H1 (cell line): ENCODE data around the gene AGER. TPM values are rescaled to one million over a fixed set of nuclear protein-coding genes. Genes with fewer than 3 reads are reported as not detected.

Experiments
- CTCF ChIA-PET: fragments of 300-600 bp; sonication (Branson Sonifier 250); formaldehyde crosslinking; loops from one replicate; lab custom pipeline; 2021; ENCODE audit not compliant: partially characterized antibody; lab: Charles Lee
- POLR2A ChIA-PET: fragments of 300-600 bp; sonication (Branson Sonifier 250); formaldehyde crosslinking; loops from one replicate; lab custom pipeline; 2021; ENCODE audit warnings: inconsistent platforms; ENCODE audit not compliant: partially characterized antibody; lab: Charles Lee
- DNase-seq, 2 experiments: peaks; one replicate each; pipeline versions ENCODE4 v3.0.0 to v3.0.0-alpha.2; 2010 to 2022; ENCODE audit warnings: low spot score in 2 of 2, low read depth in 1 of 2, mixed read lengths in 1 of 2
- FAIRE-seq: peaks from 2 replicates; lab custom pipeline; 2011; peaks lifted over from hg19 to GRCh38; lab: Jason Lieb, UNC
- H2AFZ ChIP-seq: 2 replicates; pipeline ENCODE4 v1.8.1; 2012; ENCODE audit warnings: low read length, inconsistent platforms
- H2AK5ac ChIP-seq: 2 replicates; pipeline ENCODE4 v1.6.1; 2013; ENCODE audit warnings: low read depth, low read length
- H2BK120ac ChIP-seq: replicated peaks from 2 replicates; pipeline ENCODE3; 2013; ENCODE audit warnings: low read depth, low read length, inconsistent platforms
- H2BK12ac ChIP-seq: 2 replicates; pipeline ENCODE4 v1.6.1; 2013; ENCODE audit warnings: low read depth, low read length
- H2BK15ac ChIP-seq: 2 replicates; pipeline ENCODE4 v1.6.1; 2013; ENCODE audit warnings: low read length
- H2BK20ac ChIP-seq: 2 replicates; pipeline ENCODE4 v1.6.1; 2013; ENCODE audit warnings: low read length
- H2BK5ac ChIP-seq: 2 replicates; pipeline ENCODE4 v1.6.1; 2013; ENCODE audit warnings: low read depth, low read length
- H3K14ac ChIP-seq: 2 replicates; pipeline ENCODE4 v1.6.1; 2013; ENCODE audit warnings: inconsistent platforms; ENCODE audit not compliant: insufficient read length
- H3K18ac ChIP-seq: 2 replicates; pipeline ENCODE4 v1.6.1; 2013; ENCODE audit warnings: low read length; ENCODE audit errors: extremely low read depth
- H3K23ac ChIP-seq: 2 replicates; pipeline ENCODE4 v1.6.1; 2013; ENCODE audit warnings: inconsistent platforms; ENCODE audit not compliant: insufficient read length
- H3K23me2 ChIP-seq: 2 replicates; pipeline ENCODE4 v1.6.1; 2013; ENCODE audit warnings: low read depth, low read length
- H3K27ac ChIP-seq: 2 replicates; pipeline ENCODE4 v1.6.1; 2011; ENCODE audit warnings: low read depth, low read length, inconsistent platforms
- H3K27me3 ChIP-seq, 4 experiments: replicated peaks in 1 of 4; 1 replicate in 1 of 4; 2 replicates in 3 of 4; pipeline versions ENCODE4 v1.6.1 to v1.8.1; 2011 to 2013; ENCODE audit warnings: low read length in 3 of 4, mild to moderate bottlenecking in 3 of 4, inconsistent platforms in 2 of 4, mixed read lengths in 2 of 4, moderate library complexity in 1 of 4; ENCODE audit not compliant: control insufficient read depth in 3 of 4, insufficient read depth in 3 of 4; ENCODE audit errors: extremely low read depth in 1 of 4
- H3K36me3 ChIP-seq, 4 experiments: 2 replicates each; pipeline versions ENCODE4 v1.6.1 to v1.8.1; 2011 to 2013; ENCODE audit warnings: mild to moderate bottlenecking in 4 of 4, low read length in 3 of 4, moderate library complexity in 2 of 4, control low read depth in 1 of 4, inconsistent platforms in 1 of 4; ENCODE audit not compliant: insufficient read depth in 4 of 4, control insufficient read depth in 2 of 4
- H3K4ac ChIP-seq: replicated peaks from 2 replicates; pipeline ENCODE3; 2013; ENCODE audit warnings: low read length, low read depth, mixed read lengths, inconsistent platforms; ENCODE audit not compliant: insufficient read length
- H3K4me1 ChIP-seq, 4 experiments: replicated peaks in 1 of 4; 1 replicate in 1 of 4; 2 replicates in 3 of 4; pipeline versions ENCODE4 v1.6.1 to v1.8.1; 2011 to 2013; ENCODE audit warnings: low read length in 3 of 4, inconsistent platforms in 2 of 4, mixed read lengths in 1 of 4; ENCODE audit not compliant: insufficient read depth in 4 of 4, control insufficient read depth in 3 of 4
- H3K4me2 ChIP-seq, 2 experiments: 2 replicates each; pipeline versions ENCODE4 v1.6.1 to v1.8.1; 2011 to 2013; ENCODE audit warnings: low read depth in 2 of 2, low read length in 2 of 2, control low read depth in 1 of 2, inconsistent platforms in 1 of 2, mild to moderate bottlenecking in 1 of 2; ENCODE audit not compliant: insufficient read depth in 1 of 2
- H3K4me3 ChIP-seq, 4 experiments: fragments of 200-600, 300-600 bp in 1 of 4; sonication (generic), shearing (Covaris generic), sonication (Bioruptor Twin) in 1 of 4; 2 replicates each; pipeline versions ENCODE4 v1.5.1 to v1.8.1; 2011 to 2016; ENCODE audit warnings: low read length in 4 of 4, low read depth in 3 of 4, control low read depth in 2 of 4, inconsistent platforms in 2 of 4, mild to moderate bottlenecking in 2 of 4, mixed read lengths in 1 of 4, moderate library complexity in 1 of 4; ENCODE audit not compliant: insufficient read depth in 2 of 4; ENCODE audit errors: extremely low read depth in 1 of 4
- H3K56ac ChIP-seq: replicated peaks from 2 replicates; pipeline ENCODE3; 2013; ENCODE audit warnings: low read depth, mild to moderate bottlenecking, mixed read lengths, low read length, inconsistent platforms; ENCODE audit not compliant: insufficient read length
- H3K79me1 ChIP-seq: 2 replicates; pipeline ENCODE4 v1.6.1; 2013; ENCODE audit warnings: low read depth, low read length, control low read depth
- H3K79me2 ChIP-seq, 2 experiments: 2 replicates each; pipeline versions ENCODE4 v1.6.1 to v1.8.1; 2012 to 2013; ENCODE audit warnings: low read length in 2 of 2, mild to moderate bottlenecking in 2 of 2, inconsistent platforms in 1 of 2; ENCODE audit not compliant: insufficient read depth in 2 of 2, control insufficient read depth in 1 of 2
- H3K9ac ChIP-seq, 4 experiments: replicated peaks in 1 of 4; 1 replicate in 1 of 4; 2 replicates in 3 of 4; pipeline versions ENCODE4 v1.6.1 to v1.8.1; 2011 to 2013; ENCODE audit warnings: low read depth in 3 of 4, low read length in 3 of 4, control low read depth in 2 of 4, mild to moderate bottlenecking in 2 of 4, moderate library complexity in 2 of 4, inconsistent platforms in 1 of 4; ENCODE audit errors: extremely low read depth in 1 of 4
- H3K9me3 ChIP-seq, 2 experiments: 2 replicates each; pipeline versions ENCODE4 v1.6.1 to v1.8.1; 2012 to 2013; ENCODE audit warnings: mild to moderate bottlenecking in 2 of 2, moderate library complexity in 2 of 2, control low read depth in 1 of 2, inconsistent platforms in 1 of 2, low read depth in 1 of 2, low read length in 1 of 2, mixed read lengths in 1 of 2; ENCODE audit not compliant: insufficient read depth in 2 of 2
- H4K20me1 ChIP-seq, 2 experiments: replicated peaks in 1 of 2; 2 replicates each; pipeline versions ENCODE3 to v1.8.1; 2011 to 2013; ENCODE audit warnings: inconsistent platforms in 2 of 2, low read length in 2 of 2, mild to moderate bottlenecking in 1 of 2; ENCODE audit not compliant: insufficient read depth in 2 of 2, control insufficient read depth in 1 of 2
- H4K5ac ChIP-seq: 2 replicates; pipeline ENCODE4 v1.6.1; 2013; ENCODE audit warnings: low read length, low read depth, mixed read lengths, inconsistent platforms; ENCODE audit not compliant: insufficient read length
- H4K8ac ChIP-seq: 2 replicates; pipeline ENCODE4 v1.8.0; 2013; ENCODE audit warnings: mild to moderate bottlenecking, moderate library complexity, low read length, inconsistent platforms; ENCODE audit not compliant: insufficient read depth; ENCODE audit errors: extremely low read depth
- H4K91ac ChIP-seq: replicated peaks from 2 replicates; pipeline ENCODE3; 2013; ENCODE audit warnings: low read length, mixed read lengths, inconsistent platforms; ENCODE audit not compliant: insufficient read length
- CBX8 ChIP-seq: fragments of 300-800, 300-1000 bp; sonication (generic); IDR thresholded peaks from 2 replicates; pipeline ENCODE4 v1.7.1; 2016; ENCODE audit warnings: low read depth, low read length, borderline replicate concordance
- KDM1A ChIP-seq: fragments of 200-600, 300-600 bp; sonication (generic); IDR thresholded peaks from 2 replicates; pipeline ENCODE4 v1.7.1; 2016; ENCODE audit warnings: mild to moderate bottlenecking, low read length, borderline replicate concordance
- SP1 ChIP-seq: IDR thresholded peaks from 2 replicates; pipeline ENCODE4 v1.6.1; 2011; ENCODE audit warnings: low read depth, low read length
- TAF1 ChIP-seq: IDR thresholded peaks from 2 replicates; pipeline ENCODE4 v1.6.1; 2011; ENCODE audit warnings: mild to moderate bottlenecking, low read depth, low read length
- TEAD4 ChIP-seq: IDR thresholded peaks from 2 replicates; pipeline ENCODE4 v1.6.1; 2012; ENCODE audit warnings: low read depth, low read length, inconsistent platforms, mixed read lengths
- YY1 ChIP-seq: IDR thresholded peaks from 2 replicates; pipeline ENCODE4 v1.6.1; 2011; ENCODE audit warnings: low read depth, mild to moderate bottlenecking, low read length
- WGBS, 2 experiments: shearing (Covaris generic) in 1 of 2; methylation state at CpG; one replicate each; pipeline versions ENCODE4 v1.1.6 to v1.1.7; 2013 to 2015; ENCODE audit warnings: low lambda C conversion rate in 2 of 2, mixed read lengths in 2 of 2, inconsistent platforms in 1 of 2, low coverage in 1 of 2, missing lambda C conversion rate in 1 of 2; ENCODE audit not compliant: insufficient replicate concordance in 2 of 2, insufficient coverage in 1 of 2, insufficient read length in 1 of 2; ENCODE audit errors: extremely low coverage in 1 of 2, missing lambda C conversion rate in 1 of 2; 5-methylcytosine and 5-hydroxymethylcytosine counted together
- polyA plus RNA-seq, 7 experiments: library from polyadenylated mRNA; depleted of rRNA in 3 of 7; stranded (reverse) in 5 of 7; unstranded in 2 of 7; fragments of >200 nt in 5 of 7; fragments of 200-250 nt in 2 of 7; gene quantifications; 1 replicate in 5 of 7; 2 replicates in 1 of 7; 4 replicates in 1 of 7; pipeline versions ENCODE4 v1.2.1 to v1.2.3, GENCODE V29; 2011 to 2013; ENCODE audit warnings: missing spikeins in 2 of 7, mixed read lengths in 2 of 7
- total RNA-seq: library from RNA; stranded (reverse); fragmentation: NEBNext Ultra II Directional; extraction: Animal tissue kit (Norgen Biotek cat#: 25700); gene quantifications from 2 replicates; pipeline ENCODE4 v1.2.1, GENCODE V29; 2021

The AGER gene
- total and polyA plus RNA-seq, 2 of the 8 experiments (the other 6 are each of a cell fraction or from before 2014, with no cell fraction given): 3.8 to 10.9 TPM

DNA sequence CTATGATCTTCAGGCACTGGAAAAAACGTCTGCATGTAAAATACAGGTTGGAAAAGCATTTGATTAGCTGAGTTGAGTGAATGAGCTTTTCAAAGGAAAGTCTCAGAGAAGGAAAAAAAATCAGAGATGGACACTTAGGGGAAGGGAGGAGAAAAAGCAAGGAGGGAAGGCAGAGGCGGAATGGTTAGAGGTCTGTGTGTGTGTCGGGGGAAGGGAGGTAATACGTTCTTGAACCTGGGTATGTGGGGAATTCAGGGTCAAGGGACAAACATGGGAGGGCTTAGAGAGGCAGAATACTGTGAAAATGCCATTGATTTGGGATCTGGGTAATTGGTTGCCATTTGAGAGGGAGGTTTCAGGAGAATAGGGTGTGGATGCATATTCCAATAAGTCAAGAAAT, 37.4 kb downstream of the AGER start:
- WGBS, 2 experiments: 30% methylated on average over 4 of the region's 4 CpGs; no CpG with 5 or more reads in 1 of the 2 experiments
- Histone ChIP-seq H3K14ac (no peak overlapping the region), H4K20me1 (no peaks in the 10 kb centered on the region), H2BK5ac (no peak overlapping the region), H3K36me3 (no peaks in the 10 kb centered on the region), H4K8ac (no peak overlapping the region), H2AFZ (0 out of 2 replicates have a peak overlapping the region, but pooled peaks have one; percentile 2), H3K79me2 (no peaks in the 10 kb centered on the region), H4K5ac (no peak overlapping the region), H2BK12ac (0 out of 2 replicates have a peak overlapping the region, but pooled peaks have one; percentile 0), H3K23me2 (peaks cover 7% of the 10 kb centered on the region; the same call in 1 of the 2 replicates), H3K23ac (no peak overlapping the region), H2AK5ac (no peak overlapping the region), H3K56ac (no peak overlapping the region), H3K27ac (no peak overlapping the region), H2BK15ac (no peak overlapping the region), H3K4ac (no peak overlapping the region), H3K79me1 (no peaks in the 10 kb centered on the region), H3K27me3 (peaks cover 3 to 27% (median 25%) of the 10 kb centered on the region in 4 experiments), H3K4me1 (peaks cover 10 to 26% (median 11%) of the 10 kb centered on the region in 4 experiments), H2BK20ac (no peak overlapping the region), H2BK120ac (no peak overlapping the region), H3K4me3 (no peak overlapping the region), H4K91ac (no peak overlapping the region), H3K9me3 (no peaks in the 10 kb centered on the region), H3K18ac (0 out of 2 replicates have a peak overlapping the region, but pooled peaks have one; percentile 0), H3K4me2 (peak overlapping the region; percentile 18 to 27; a peak in 1 of 4 replicates), H3K9ac (no peak overlapping the region)
- DNase-seq (no peak), FAIRE-seq (peak; percentile 86)
- CTCF ChIA-PET: interaction anchor here (1.6 to 1.9 kb wide), 2 partner anchors 28 to 31 kb away, joined by 3 to 5 read pairs; no protein-coding TSS in a partner anchor
- POLR2A ChIA-PET: interaction anchor here (1.0 to 9.2 kb wide), 6 partner anchors 8 to 30 kb away, joined by 3 to 70 read pairs (median 6); partner anchors contain the start of genes ATF6B and FKBPL
- TF ChIP-seq KDM1A: no peak
- 0 out of 2 replicates have a peak, but pooled peaks have one; percentile 45 for TF ChIP-seq YY1
- peak; percentile 74; the same call in 1 of the 2 replicates for TF ChIP-seq SP1
- no peak for TF ChIP-seq CBX8
- peak; percentile 71 for TF ChIP-seq TEAD4
- 0 out of 2 replicates have a peak, but pooled peaks have one; percentile 17 for TF ChIP-seq TAF1
